Measurements from ENCODE around the gene ETV4. TPM values are rescaled to one million over a fixed set of nuclear protein-coding genes. Genes with fewer than 3 reads are reported as not detected.

Gene ETV4
- total RNA-seq, 4 donors from 2014 or later = 0.29 to 0.67 (median 0.42) TPM; not detected in 1

DNA sequence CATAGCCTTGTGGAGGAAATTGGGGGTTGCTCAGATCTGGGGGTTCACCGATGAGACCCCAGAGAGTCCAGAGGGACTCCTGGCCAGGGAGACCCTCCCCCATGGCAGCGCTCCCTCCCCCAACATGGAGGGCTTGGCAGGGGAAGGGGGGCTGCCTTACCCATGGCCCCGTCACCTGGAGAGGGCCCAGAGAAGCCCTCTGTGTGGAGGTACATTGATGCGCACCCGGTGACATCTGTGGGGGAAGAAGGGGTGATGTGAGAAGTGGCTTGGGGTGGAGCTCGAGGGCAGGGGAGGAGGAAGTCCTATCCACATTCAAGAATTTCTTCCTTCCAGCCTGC is 16.2 kb downstream of the ETV4 start:
- Histone ChIP-seq H3K27me3 (no peaks in the 10 kb centered on the region), H3K27ac (peak overlapping the region; percentile 34 to 56 (median 46)), H3K4me3 (no peak overlapping the region), H3K36me3 (peaks cover 0 to under 1% of the 10 kb centered on the region in 2 donors), H3K9me3 (no peaks in the 10 kb centered on the region), H3K4me1 (peaks cover 32 to 34% of the 10 kb centered on the region in 2 donors)
- DNase-seq = no peak
- intact Hi-C loops (cut with DNase I; ENCODE audit: low total_unique reads) (no loop called here), in situ Hi-C loops (cut with MboI; ENCODE audit: low sequenced_read_pairs in 4 of 4) (no loop called here)
- peak in 1 of 2 donors; percentile 4 for ATAC-seq
- TF ChIP-seq, protein P1, sequence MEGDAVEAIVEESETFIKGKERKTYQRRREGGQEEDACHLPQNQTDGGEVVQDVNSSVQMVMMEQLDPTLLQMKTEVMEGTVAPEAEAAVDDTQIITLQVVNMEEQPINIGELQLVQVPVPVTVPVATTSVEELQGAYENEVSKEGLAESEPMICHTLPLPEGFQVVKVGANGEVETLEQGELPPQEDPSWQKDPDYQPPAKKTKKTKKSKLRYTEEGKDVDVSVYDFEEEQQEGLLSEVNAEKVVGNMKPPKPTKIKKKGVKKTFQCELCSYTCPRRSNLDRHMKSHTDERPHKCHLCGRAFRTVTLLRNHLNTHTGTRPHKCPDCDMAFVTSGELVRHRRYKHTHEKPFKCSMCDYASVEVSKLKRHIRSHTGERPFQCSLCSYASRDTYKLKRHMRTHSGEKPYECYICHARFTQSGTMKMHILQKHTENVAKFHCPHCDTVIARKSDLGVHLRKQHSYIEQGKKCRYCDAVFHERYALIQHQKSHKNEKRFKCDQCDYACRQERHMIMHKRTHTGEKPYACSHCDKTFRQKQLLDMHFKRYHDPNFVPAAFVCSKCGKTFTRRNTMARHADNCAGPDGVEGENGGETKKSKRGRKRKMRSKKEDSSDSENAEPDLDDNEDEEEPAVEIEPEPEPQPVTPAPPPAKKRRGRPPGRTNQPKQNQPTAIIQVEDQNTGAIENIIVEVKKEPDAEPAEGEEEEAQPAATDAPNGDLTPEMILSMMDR (IDR thresholded peaks at IDR 0.05 in 4 of 5, conservative IDR thresholded peaks at IDR 0.05 in 1 of 5) = no peak
- no peak for TF ChIP-seq POLR2A (IDR thresholded peaks at IDR 0.05)

DNA sequence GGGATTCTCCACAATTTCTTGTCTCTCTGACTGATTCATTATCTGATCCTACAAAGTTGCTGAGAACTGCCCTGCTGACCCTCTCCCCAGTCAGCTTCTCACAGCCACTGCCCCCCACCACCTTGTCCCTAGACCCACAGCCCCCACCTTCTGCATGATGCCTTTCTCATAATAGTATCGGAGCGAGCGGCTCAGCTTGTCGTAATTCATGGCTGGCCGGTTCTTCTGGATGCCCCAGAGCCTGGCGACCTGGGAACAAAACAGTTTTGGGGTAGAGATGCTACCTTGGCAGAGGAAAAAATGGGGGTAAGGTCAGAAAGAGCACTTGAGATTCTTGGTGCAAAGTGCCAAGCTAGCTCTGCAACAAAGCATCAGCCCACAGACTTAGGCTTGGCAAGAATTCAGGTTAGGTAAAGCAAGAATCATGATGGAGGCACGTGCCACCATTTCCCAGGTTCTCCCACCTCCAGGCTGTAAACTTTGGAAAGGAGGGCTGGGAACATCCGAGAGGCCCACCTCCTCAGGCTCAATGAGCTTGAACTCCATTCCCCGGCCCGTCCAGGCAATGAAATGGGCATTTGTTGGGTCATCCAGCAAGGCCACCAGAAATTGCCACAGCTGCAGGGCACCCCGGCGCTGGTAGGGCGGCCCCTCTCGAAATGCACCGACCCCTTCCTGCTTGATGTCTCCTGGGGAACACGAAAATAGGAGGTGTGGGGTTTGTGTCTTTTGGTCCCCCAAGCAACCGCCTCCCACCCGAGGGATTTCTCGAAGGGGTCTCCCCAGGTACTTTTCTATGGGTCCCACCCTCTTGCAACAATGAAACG is 16.9 kb downstream of the ETV4 start:
- TF ChIP-seq, protein P1 (IDR thresholded peaks at IDR 0.05 in 4 of 5, conservative IDR thresholded peaks at IDR 0.05 in 1 of 5) = no peak
- TF ChIP-seq POLR2A (IDR thresholded peaks at IDR 0.05) = no peak
- peaks cover 32 to 34% of the 10 kb centered on the region in 2 donors for H3K4me1 ChIP-seq
- in situ Hi-C loops (cut with MboI; ENCODE audit: low sequenced_read_pairs in 4 of 4) = no loop called here

DNA sequence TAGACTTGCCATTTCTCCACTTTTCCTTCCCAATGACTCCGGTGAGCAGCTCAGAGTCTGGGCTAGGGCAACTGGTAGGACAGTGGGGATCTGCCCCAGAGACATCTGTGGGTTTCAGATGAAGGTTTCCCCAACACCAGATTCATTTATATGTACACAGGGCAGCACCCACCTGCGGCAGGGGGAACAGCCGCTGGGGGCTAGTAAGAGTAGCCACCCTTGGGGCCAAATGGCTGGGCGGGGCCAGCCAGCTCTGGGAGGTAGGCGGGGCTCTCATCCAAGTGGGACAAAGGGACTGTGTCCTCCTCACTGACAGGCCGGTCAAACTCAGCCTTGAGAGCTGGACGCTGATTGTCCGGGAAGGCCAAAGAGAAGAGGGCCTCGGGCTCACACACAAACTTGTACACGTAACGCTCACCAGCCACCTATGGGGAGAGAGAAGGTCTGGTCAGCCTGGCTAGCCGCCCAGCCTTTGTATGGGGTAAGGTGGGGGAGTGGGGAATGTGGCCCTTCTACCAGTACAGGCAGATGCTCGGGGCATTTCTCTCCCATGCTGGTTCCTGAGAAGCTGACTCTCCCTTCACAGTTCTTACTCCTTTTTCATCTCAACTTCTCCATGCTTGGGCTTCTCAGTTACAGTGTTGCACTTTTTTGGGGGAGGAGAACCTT is 17.7 kb downstream of the ETV4 start:
- no peak overlapping the region for H3K4me3 ChIP-seq
- peak in 1 of 2 donors; percentile 54 for DNase-seq
- H3K36me3 ChIP-seq = peaks cover 0 to 15% of the 10 kb centered on the region in 2 donors
- intact Hi-C loops (cut with DNase I; ENCODE audit: low total_unique reads) = no loop called here
- no peaks in the 10 kb centered on the region for H3K9me3 ChIP-seq
- H3K4me1 ChIP-seq = peaks cover 32 to 34% of the 10 kb centered on the region in 2 donors
- no peak for TF ChIP-seq POLR2A (IDR thresholded peaks at IDR 0.05)
- TF ChIP-seq, protein P1 (IDR thresholded peaks at IDR 0.05 in 4 of 5, conservative IDR thresholded peaks at IDR 0.05 in 1 of 5) = no peak
- H3K27ac ChIP-seq = peak overlapping the region in 3 of 4 donors; percentile 19 to 41 (median 24)
- no peaks in the 10 kb centered on the region for H3K27me3 ChIP-seq
- in situ Hi-C loops (cut with MboI; ENCODE audit: low sequenced_read_pairs in 4 of 4) = no loop called here
- ATAC-seq = peak in 1 of 2 donors; percentile 40

More for the DNA sequence above, 16.9 kb downstream of the ETV4 start:
- Histone ChIP-seq H3K27ac (peak overlapping the region in 2 of 4 donors; percentile 19 to 41), H3K9me3 (no peaks in the 10 kb centered on the region), H3K36me3 (peaks cover 0 to 8% of the 10 kb centered on the region in 2 donors), H3K4me3 (no peak overlapping the region), H3K27me3 (no peaks in the 10 kb centered on the region)
- intact Hi-C loops (cut with DNase I; ENCODE audit: low total_unique reads) = no loop called here
- ATAC-seq (no peak), DNase-seq (no peak)

DNA sequence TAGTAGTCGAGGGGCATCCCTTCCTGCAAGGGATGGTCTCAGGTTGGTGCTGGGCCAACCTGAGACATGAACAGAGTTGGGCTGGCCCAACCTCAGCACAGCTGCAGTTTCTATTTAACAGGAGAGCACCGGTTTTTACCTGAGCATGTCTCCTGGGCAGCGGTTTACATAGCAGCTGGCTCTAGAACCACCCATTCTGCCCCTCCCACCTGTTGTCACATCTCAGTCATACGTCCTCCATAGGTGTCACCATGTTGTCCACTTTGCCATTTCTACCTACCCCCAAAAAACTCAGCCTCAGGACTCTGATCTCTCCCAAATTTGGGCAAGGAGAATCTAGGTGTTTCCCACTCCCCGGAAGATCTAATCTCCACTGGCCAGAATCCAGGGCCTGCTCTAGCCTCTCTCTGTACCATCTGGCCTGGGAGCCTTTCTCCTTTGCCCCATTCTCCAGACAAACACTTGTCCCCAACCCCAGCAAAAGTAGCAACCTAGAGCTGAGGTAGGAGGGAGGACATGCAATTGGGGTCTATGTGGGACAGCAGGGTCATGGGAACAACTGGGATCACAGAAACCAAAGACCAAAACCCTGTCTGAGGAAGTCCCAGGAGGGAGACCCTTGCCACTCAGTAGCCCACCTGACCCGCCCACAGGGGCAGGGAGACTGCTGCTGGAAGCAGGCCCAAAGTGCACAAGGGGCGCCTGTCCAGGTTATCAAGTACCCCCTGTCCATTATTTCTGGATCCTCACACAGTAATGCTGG is 19.1 kb downstream of the ETV4 start:
- H3K27ac ChIP-seq = no peak overlapping the region

More for the DNA sequence above, 19.1 kb downstream of the ETV4 start:
- in situ Hi-C loops (cut with MboI; ENCODE audit: low sequenced_read_pairs in 4 of 4) (no loop called here), intact Hi-C loops (cut with DNase I; ENCODE audit: low total_unique reads) (no loop called here)
- ATAC-seq (no peak), DNase-seq (no peak)
- Histone ChIP-seq H3K36me3 (peaks cover 0 to 29% of the 10 kb centered on the region in 2 donors), H3K4me1 (peaks cover 32 to 34% of the 10 kb centered on the region in 2 donors), H3K9me3 (no peaks in the 10 kb centered on the region), H3K27me3 (no peaks in the 10 kb centered on the region), H3K4me3 (no peak overlapping the region)
- TF ChIP-seq, protein P1 (IDR thresholded peaks at IDR 0.05 in 4 of 5, conservative IDR thresholded peaks at IDR 0.05 in 1 of 5) = no peak
- TF ChIP-seq POLR2A (IDR thresholded peaks at IDR 0.05) = no peak
